ENCODE data around the gene CENPM.

DNA sequence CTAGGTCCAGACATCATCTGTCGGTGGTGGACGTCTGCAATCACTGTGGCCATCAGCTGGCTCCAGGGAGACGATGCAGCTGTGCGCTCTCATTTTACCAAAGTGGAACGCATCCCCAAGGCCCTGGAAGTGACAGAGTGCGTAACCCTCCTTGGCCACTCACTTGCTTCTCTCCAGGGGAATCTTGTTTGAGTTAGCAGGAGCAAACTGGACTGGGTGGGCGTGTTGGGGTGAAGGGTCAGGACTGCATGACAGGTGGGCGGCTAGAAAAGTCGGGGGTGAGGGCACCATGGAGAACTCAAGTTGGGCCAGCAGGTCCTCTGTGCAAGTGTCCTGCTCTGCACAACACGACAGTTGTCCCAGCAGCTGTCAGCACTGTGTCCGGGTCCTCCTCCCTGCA is 48.3 kb downstream of the CENPM start:
- TF ChIP-seq CTCF (IDR thresholded peaks at IDR 0.05) (no peak), POLR2A (IDR thresholded peaks at IDR 0.05) (no peak)

Data from uterus (tissue), 2 donors.